ENCODE data around the gene CLIC1.
A peak's percentile ranks its signal among the peaks of the same experiment; 100 is the strongest.

The CLIC1 gene

GRCh38 chr6:31691078-31691463 lies 45.3 kb downstream of the CLIC1 start:
- no peak overlapping the region for H3K27ac ChIP-seq
- no peak for TF ChIP-seq CTCF (IDR thresholded peaks at IDR 0.05)
- no peak for TF ChIP-seq ZFX (IDR thresholded peaks at IDR 0.05; ENCODE audit: borderline replicate concordance)

GRCh38 chr6:31690231-31691077 lies 45.9 kb downstream of the CLIC1 start:
- no peak overlapping the region for H3K27ac ChIP-seq
- TF ChIP-seq CTCF (IDR thresholded peaks at IDR 0.05) (no peak), ZFX (IDR thresholded peaks at IDR 0.05; ENCODE audit: borderline replicate concordance) (no peak)

- TF ChIP-seq CTCF (IDR thresholded peaks at IDR 0.05) (peak; percentile 66), ZFX (IDR thresholded peaks at IDR 0.05; ENCODE audit: borderline replicate concordance) (no peak)
- no peak overlapping the region for H3K27ac ChIP-seq
These were observed 46.9 kb downstream of the CLIC1 start for GRCh38 chr6:31689249-31690110.

GRCh38 chr6:31687860-31688693 lies 48.3 kb downstream of the CLIC1 start:
- H3K27ac ChIP-seq = no peak overlapping the region
- TF ChIP-seq ZFX (IDR thresholded peaks at IDR 0.05; ENCODE audit: borderline replicate concordance) (no peak), CTCF (IDR thresholded peaks at IDR 0.05) (no peak)

- TF ChIP-seq ZFX (IDR thresholded peaks at IDR 0.05; ENCODE audit: borderline replicate concordance) = no peak
- TF ChIP-seq CTCF (IDR thresholded peaks at IDR 0.05) = no peak
- no peak overlapping the region for H3K27ac ChIP-seq
These were observed 49.0 kb downstream of the CLIC1 start for GRCh38 chr6:31687321-31687720.

- no peak overlapping the region for H3K27ac ChIP-seq
- TF ChIP-seq CTCF (IDR thresholded peaks at IDR 0.05) (no peak), ZFX (IDR thresholded peaks at IDR 0.05; ENCODE audit: borderline replicate concordance) (no peak)
These were observed 49.8 kb downstream of the CLIC1 start for GRCh38 chr6:31686483-31686882.

All from 22Rv1 (cell line).